HAP-1 (cell line): ENCODE measurements around the gene TACC3.

ENCODE experiments used
- DNase-seq, 2 experiments: peaks; one replicate each; pipeline ENCODE4 v3.0.0-alpha.2; 2016 to 2020; ENCODE audit warnings: low spot score in 2 of 2
- H3K27me3 ChIP-seq: fragments of 250-450 bp; sonication (Bioruptor Pico); 2 replicates; pipeline ENCODE4 v1.5.1; 2020; ENCODE audit warnings: low read depth, mild to moderate bottlenecking, moderate library complexity
- H3K36me3 ChIP-seq: fragments of 250-450 bp; sonication (Bioruptor Pico); replicated peaks from 2 replicates; pipeline ENCODE4 v1.5.1; 2020; ENCODE audit warnings: mild to moderate bottlenecking
- H3K4me1 ChIP-seq: fragments of 250-450 bp; sonication (Bioruptor Pico); 2 replicates; pipeline ENCODE4 v1.5.1; 2020; ENCODE audit warnings: mild to moderate bottlenecking
- H3K4me3 ChIP-seq: fragments of 250-450 bp; sonication (Bioruptor Pico); 2 replicates; pipeline ENCODE4 v1.5.1; 2020; ENCODE audit warnings: mild to moderate bottlenecking, moderate library complexity
- H3K9me3 ChIP-seq: fragments of 250-450 bp; sonication (Bioruptor Pico); 2 replicates; pipeline ENCODE4 v1.5.1; 2020; ENCODE audit warnings: mild to moderate bottlenecking, moderate library complexity
- in situ Hi-C: fragments of 300-500 bp; cut with MboI; formaldehyde crosslinking; loops from 3 replicates; pipeline ENCODE4 v1.14.3; 2020; ENCODE audit warnings: low sequenced_read_pairs, inconsistent platforms, mixed read lengths

The TACC3 gene

DNA sequence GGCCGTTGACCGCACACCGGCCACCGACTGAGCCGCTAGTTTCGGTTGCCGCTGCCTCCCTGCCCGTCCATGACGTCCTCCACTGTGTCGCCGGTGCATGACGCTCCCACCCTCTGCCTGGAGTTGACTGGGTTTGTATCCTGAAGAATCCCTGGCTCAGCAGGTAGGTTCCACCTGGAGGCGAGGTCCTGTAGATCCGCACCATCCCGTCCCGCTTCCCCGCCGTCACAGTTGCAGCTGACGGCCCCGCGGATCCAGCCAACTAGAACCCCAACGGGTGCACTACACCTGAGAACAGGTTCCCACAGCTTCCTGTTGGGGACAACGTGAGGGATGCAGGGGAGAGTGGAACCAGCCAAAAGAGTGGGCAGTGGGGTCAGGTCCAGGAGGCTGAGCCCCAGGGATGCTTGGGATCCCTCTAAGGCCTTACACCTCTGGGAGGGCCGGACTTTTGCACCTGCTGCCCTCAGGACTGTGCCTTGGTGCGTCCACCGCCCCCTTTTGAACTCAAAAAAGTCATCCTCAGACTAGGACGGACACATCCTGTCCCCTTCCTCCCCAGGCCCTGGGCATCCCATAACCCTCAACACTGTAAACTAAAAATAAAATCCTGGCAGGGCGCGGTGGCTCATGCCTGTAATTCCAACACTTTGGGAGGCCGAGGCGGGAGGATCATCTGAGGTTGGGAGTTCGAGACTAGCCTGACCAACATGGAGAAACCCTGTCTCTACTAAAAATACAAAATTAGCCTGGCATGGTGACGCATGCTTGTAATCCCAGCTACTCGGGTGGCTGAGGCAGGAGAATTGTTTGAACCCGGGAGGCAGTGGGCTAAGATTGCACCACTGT lies 8.1 kb upstream of the TACC3 start:
- H3K27me3 ChIP-seq: no peaks in the 10 kb centered on the region
- H3K36me3 ChIP-seq: peaks cover 39% of the 10 kb centered on the region
- H3K4me3 ChIP-seq: peak overlapping the region; percentile 80
- H3K4me1 ChIP-seq: peaks cover 28% of the 10 kb centered on the region
- in situ Hi-C loops: no loop called here
- no peaks in the 10 kb centered on the region for H3K9me3 ChIP-seq
- no peak for DNase-seq

GRCh38 chr4:1714303-1715001 lies 6.9 kb upstream of the TACC3 start:
- H3K4me1 ChIP-seq: peaks cover 16% of the 10 kb centered on the region
- peak in 1 of 2 experiments; percentile 61 for DNase-seq
- no peaks in the 10 kb centered on the region for H3K9me3 ChIP-seq
- H3K27me3 ChIP-seq: no peaks in the 10 kb centered on the region
- in situ Hi-C loops: no loop called here
- H3K4me3 ChIP-seq: peak overlapping the region; percentile 80
- peaks cover 39% of the 10 kb centered on the region for H3K36me3 ChIP-seq

GRCh38 chr4:1715002-1715758 lies 6.1 kb upstream of the TACC3 start:
- peaks cover 12% of the 10 kb centered on the region for H3K4me1 ChIP-seq
- in situ Hi-C loops: no loop called here
- no peaks in the 10 kb centered on the region for H3K27me3 ChIP-seq
- peaks cover 32% of the 10 kb centered on the region for H3K36me3 ChIP-seq
- DNase-seq: no peak
- H3K4me3 ChIP-seq: no peak overlapping the region
- no peaks in the 10 kb centered on the region for H3K9me3 ChIP-seq

DNA sequence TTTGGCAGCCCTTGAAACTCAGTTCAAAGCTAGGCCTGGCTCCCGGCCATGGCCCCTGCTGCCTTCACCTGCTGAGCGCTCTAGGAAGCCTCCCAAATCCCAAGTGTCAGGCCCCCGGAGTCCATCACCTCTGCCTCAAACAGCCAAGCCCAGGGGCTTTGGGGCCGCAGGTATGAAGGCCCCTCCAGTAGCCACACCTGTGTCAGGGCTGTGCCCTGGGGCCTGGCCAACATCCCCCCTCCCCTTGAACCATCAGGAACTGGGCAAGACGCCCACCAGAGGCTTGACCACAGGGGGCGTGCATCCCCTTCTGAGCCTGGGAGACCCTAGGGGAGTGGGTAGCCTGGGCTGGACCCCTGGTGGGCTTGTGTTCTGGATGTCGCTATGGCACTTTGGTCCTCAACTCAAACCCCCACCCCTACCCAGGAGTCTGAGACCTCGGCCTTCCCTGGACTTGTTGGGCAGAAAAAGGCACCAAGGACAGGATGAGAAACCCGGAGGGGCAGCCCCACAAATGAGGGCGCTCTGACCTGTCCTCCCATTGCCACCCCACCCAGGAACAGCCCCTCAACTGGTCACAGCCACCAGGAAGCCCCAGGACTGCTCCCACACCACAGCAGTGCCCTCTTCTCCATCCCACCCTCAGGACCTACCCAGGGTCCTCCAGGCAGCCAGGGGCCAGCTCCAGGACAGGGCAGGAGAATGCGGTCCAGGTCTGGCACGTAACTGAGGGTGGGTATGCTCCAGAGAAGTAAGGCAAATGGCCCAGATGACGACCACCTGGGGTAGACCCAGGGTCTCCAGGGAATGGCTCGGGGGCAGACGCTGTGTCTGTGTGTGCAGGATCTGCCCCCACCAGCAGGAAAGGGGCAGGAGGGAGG lies 5.0 kb upstream of the TACC3 start:
- DNase-seq: no peak
- H3K9me3 ChIP-seq: no peaks in the 10 kb centered on the region
- no peaks in the 10 kb centered on the region for H3K27me3 ChIP-seq
- peaks cover 27% of the 10 kb centered on the region for H3K36me3 ChIP-seq
- peaks cover 9% of the 10 kb centered on the region for H3K4me1 ChIP-seq
- in situ Hi-C loops: no loop called here
- H3K4me3 ChIP-seq: no peak overlapping the region

DNA sequence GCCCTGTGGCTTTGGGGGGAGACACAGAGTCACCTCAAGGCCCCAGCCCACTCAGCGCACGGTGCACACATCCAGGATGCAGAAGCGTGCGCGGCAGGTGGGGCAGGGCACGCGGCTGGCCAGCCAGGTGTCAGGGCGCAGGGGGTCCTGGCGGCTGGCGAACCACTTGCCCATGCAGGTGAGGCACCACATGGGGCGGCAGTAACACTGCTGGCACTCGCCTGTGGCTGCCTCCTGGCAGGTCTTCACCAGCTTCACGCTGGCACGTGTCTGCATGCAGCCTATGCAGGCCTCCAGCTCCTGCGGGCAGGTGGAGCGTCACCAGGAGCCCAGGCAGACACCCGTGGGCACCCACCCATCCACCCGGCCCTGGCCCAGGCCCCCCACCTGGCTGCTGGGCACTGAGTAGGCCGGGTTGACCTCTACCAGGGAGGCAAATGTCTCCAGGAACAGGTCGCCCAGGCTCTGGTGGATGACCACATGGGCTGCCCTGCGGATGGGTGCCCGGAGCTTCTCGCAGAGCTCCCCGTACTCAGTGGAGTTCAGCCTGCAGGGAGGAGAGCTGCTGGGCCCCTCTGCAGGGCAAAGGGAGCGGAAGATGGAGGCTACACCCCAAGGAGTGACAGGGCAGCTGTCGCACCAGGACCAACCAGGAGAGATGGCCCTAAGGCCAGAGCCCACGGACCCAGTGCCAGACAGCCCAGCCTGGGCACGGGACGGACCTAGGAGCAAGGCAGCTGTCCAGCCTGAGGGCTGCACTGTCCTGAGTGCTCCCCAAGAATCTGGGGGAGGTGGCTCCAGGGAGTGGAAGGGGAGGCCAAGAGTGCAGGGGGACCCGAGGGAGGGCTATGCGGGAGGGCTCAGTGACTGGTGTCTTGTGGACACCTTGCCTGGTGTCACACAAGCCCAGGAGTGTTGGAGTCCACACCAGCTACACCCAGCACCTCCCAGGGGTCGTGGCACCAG lies 3.9 kb upstream of the TACC3 start:
- peaks cover 9% of the 10 kb centered on the region for H3K4me1 ChIP-seq

GRCh38 chr4:1718095-1718850 lies 3.0 kb upstream of the TACC3 start:
- Histone ChIP-seq H3K27me3 (no peaks in the 10 kb centered on the region), H3K9me3 (no peaks in the 10 kb centered on the region), H3K36me3 (peaks cover 43% of the 10 kb centered on the region), H3K4me3 (no peak overlapping the region), H3K4me1 (peaks cover 12% of the 10 kb centered on the region)
- DNase-seq: no peak
- in situ Hi-C loops: no loop called here

More for the DNA sequence above, 3.9 kb upstream of the TACC3 start:
- H3K9me3 ChIP-seq: no peaks in the 10 kb centered on the region
- no peak for DNase-seq
- H3K27me3 ChIP-seq: no peaks in the 10 kb centered on the region
- in situ Hi-C loops: no loop called here
- H3K4me3 ChIP-seq: no peak overlapping the region
- H3K36me3 ChIP-seq: peaks cover 34% of the 10 kb centered on the region

- Histone ChIP-seq H3K4me1 (peaks cover 6% of the 10 kb centered on the region), H3K9me3 (no peaks in the 10 kb centered on the region), H3K36me3 (peaks cover 58% of the 10 kb centered on the region), H3K27me3 (no peaks in the 10 kb centered on the region), H3K4me3 (peak overlapping the region; percentile 89)
- in situ Hi-C loops: no loop called here
- peak in 1 of 2 experiments; percentile 52 for DNase-seq
These were observed 948 bp upstream of the TACC3 start for GRCh38 chr4:1720163-1720983.

- H3K9me3 ChIP-seq: no peaks in the 10 kb centered on the region
- peaks cover 6% of the 10 kb centered on the region for H3K4me1 ChIP-seq
- H3K27me3 ChIP-seq: no peaks in the 10 kb centered on the region
- no peak for DNase-seq
- in situ Hi-C loops: no loop called here
- H3K36me3 ChIP-seq: peaks cover 65% of the 10 kb centered on the region
- H3K4me3 ChIP-seq: peak overlapping the region; percentile 89
These were observed 587 bp downstream of the TACC3 start for GRCh38 chr4:1721666-1722550.

DNA sequence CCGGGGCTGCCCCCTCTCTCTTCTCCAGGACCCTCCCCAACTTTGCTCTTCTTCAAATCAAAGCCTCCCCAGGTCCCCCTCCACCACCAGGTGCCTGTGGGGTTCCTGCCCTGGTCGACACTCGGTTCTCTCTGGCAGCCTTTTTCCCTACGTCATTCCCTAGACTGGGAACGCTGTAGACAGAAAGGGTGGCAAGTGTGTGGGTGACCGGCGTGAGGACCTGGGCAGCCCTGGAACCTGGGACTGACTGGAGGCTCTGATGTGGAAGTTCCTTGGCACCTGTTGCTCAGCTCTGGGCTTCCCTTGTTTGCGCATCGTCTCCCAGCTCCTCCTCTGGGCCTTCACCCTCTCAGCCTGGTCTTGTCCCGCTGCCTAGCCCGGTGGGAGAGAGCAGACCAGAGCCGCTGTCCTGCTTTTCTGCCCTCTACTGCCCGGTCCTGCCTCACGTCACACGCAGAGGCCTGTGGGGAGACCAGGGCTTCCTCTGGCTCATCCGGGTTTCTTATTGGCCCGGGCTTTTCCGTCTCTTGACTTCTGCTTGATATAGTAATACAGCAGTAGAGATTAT lies 1.3 kb downstream of the TACC3 start:
- in situ Hi-C loops: no loop called here
- no peak for DNase-seq
- peaks cover 70% of the 10 kb centered on the region for H3K36me3 ChIP-seq

GRCh38 chr4:1723131-1723801 lies 1.9 kb downstream of the TACC3 start:
- Histone ChIP-seq H3K9me3 (no peaks in the 10 kb centered on the region), H3K27me3 (no peaks in the 10 kb centered on the region), H3K4me3 (peak overlapping the region; percentile 89), H3K4me1 (peaks cover 6% of the 10 kb centered on the region), H3K36me3 (peaks cover 70% of the 10 kb centered on the region)
- in situ Hi-C loops: no loop called here
- no peak for DNase-seq

More for the DNA sequence above, 1.3 kb downstream of the TACC3 start:
- Histone ChIP-seq H3K4me1 (peaks cover 6% of the 10 kb centered on the region), H3K4me3 (peak overlapping the region; percentile 89), H3K27me3 (no peaks in the 10 kb centered on the region), H3K9me3 (no peaks in the 10 kb centered on the region)
